Activated CD8-positive, alpha-beta T cell treated with anti-CD3 and anti-CD28 coated beads, Interleukin-2, amount 10 ng/mL, durations not matched to agents 7 days and 5 days (primary cell): ENCODE data around the gene PASK. TPM values are rescaled to one million over a fixed set of nuclear protein-coding genes. Genes with fewer than 3 reads are reported as not detected.
A peak's percentile ranks its signal among the peaks of the same experiment; 100 is the strongest.

Source experiments
- ATAC-seq: fragments of 150-1000 bp; cut with Tn5 transposase; one replicate; pipeline ENCODE4 v1.10.0; 2021; ENCODE audit warnings: moderate library complexity
- CTCF ChIA-PET: fragments of 350-600 bp; sonication (Branson Sonifier 250); formaldehyde crosslinking; loops from one replicate; lab custom pipeline; 2021; ENCODE audit warnings: antibody characterized with exemption; lab: Charles Lee
- POLR2A ChIA-PET: fragments of 350-600 bp; sonication (Branson Sonifier 250); formaldehyde crosslinking; loops from one replicate; lab custom pipeline; 2021; ENCODE audit warnings: antibody characterized with exemption; lab: Charles Lee
- DNase-seq: peaks from one replicate; pipeline ENCODE4 v3.0.0-alpha.2; 2020
- H3K27ac Mint-ChIP-seq: one replicate; pipeline ENCODE4 v1.8.0; 2021; ENCODE audit warnings: mild to moderate bottlenecking, mixed read lengths
- H3K27me3 Mint-ChIP-seq: one replicate; pipeline ENCODE4 v1.8.0; 2021; ENCODE audit warnings: low read depth, mixed read lengths
- H3K36me3 Mint-ChIP-seq: one replicate; pipeline ENCODE4 v1.8.0; 2021; ENCODE audit warnings: low read depth, mixed read lengths
- H3K4me1 Mint-ChIP-seq: one replicate; pipeline ENCODE4 v1.8.0; 2021; ENCODE audit warnings: low read depth, mixed read lengths
- H3K4me3 Mint-ChIP-seq: one replicate; pipeline ENCODE4 v1.8.0; 2021; ENCODE audit warnings: mild to moderate bottlenecking, mixed read lengths
- H3K9me3 Mint-ChIP-seq: one replicate; pipeline ENCODE4 v1.8.0; 2022; ENCODE audit warnings: mixed read lengths; ENCODE audit not compliant: insufficient read depth
- total RNA-seq, 2 experiments: library from RNA; stranded (reverse); gene quantifications; one replicate each; pipeline ENCODE4 v1.2.3, GENCODE V29; 2021

The PASK gene
- total RNA-seq, 2 experiments from 2014 or later: 46.7 to 52.4 TPM

DNA sequence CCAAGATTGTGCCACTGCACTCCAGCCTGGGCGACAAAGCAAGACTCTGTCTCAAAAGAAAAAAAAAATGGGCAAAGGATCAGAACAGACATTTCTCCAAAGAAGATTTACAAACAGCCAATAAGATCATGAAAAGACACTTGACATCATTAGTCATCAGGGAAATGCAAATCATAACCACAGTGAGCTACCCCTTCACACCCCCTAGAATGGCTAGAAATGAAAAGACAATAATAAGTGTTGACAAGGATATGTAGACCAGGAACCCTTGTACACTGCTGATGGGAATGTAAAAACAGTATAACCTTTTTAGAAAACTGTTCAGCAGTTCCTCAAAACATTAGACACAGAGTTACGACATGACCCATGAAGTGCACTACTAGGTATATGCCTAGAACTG lies 28.8 kb downstream of the PASK start:
- POLR2A ChIA-PET: no interaction called here
- H3K36me3 Mint-ChIP-seq: peaks cover 28% of the 10 kb centered on the region
- no peak overlapping the region for H3K27ac Mint-ChIP-seq
- ATAC-seq (no peak), DNase-seq (no peak)
- no peak overlapping the region for H3K4me3 Mint-ChIP-seq
- no peaks in the 10 kb centered on the region for H3K4me1 Mint-ChIP-seq
- no peaks in the 10 kb centered on the region for H3K27me3 Mint-ChIP-seq
- no peaks in the 10 kb centered on the region for H3K9me3 Mint-ChIP-seq
- CTCF ChIA-PET: no interaction called here

DNA sequence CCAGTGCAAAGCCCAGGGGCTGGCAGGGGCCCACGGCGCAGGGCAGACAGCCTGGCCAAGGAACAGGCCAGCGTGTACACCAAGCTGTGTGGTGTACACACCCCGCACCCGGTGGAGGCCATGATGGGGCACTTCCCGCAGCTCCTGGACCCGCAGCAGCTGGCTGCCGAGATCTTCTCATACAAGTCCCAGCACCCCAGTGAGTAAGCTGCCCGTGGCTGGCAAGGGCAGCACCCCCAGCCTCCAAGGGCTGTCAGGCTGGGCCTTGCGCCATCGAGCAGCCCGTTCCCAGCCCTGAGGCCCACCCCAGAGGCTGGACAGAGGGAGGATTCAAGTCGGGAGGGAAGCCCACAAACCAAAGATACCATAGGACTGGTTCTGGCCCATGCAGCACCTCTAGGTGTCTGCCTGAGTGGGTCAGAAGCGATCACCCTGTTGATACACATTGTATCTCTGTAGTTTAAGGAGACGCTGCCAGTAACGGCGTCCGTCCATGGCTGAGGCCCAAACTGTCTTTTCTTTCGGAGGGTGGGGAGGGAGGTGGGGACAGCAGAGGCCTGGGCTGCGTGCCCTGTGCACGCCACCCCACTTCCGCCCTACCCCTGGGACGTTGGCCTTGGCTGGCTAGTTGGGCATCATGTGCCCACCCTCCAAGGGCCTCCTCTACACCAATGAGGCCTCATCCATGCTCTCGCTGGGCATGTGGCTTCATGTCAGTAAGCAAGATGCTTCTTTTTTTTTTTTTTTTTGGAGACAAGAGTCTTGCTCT lies 30.4 kb downstream of the PASK start:
- Mint-ChIP-seq H3K9me3 (no peaks in the 10 kb centered on the region), H3K36me3 (peaks cover 38% of the 10 kb centered on the region), H3K27me3 (no peaks in the 10 kb centered on the region), H3K27ac (no peak overlapping the region), H3K4me3 (no peak overlapping the region), H3K4me1 (no peaks in the 10 kb centered on the region)
- ATAC-seq (no peak), DNase-seq (no peak)
- ChIA-PET POLR2A (no interaction called here), CTCF (no interaction called here)

DNA sequence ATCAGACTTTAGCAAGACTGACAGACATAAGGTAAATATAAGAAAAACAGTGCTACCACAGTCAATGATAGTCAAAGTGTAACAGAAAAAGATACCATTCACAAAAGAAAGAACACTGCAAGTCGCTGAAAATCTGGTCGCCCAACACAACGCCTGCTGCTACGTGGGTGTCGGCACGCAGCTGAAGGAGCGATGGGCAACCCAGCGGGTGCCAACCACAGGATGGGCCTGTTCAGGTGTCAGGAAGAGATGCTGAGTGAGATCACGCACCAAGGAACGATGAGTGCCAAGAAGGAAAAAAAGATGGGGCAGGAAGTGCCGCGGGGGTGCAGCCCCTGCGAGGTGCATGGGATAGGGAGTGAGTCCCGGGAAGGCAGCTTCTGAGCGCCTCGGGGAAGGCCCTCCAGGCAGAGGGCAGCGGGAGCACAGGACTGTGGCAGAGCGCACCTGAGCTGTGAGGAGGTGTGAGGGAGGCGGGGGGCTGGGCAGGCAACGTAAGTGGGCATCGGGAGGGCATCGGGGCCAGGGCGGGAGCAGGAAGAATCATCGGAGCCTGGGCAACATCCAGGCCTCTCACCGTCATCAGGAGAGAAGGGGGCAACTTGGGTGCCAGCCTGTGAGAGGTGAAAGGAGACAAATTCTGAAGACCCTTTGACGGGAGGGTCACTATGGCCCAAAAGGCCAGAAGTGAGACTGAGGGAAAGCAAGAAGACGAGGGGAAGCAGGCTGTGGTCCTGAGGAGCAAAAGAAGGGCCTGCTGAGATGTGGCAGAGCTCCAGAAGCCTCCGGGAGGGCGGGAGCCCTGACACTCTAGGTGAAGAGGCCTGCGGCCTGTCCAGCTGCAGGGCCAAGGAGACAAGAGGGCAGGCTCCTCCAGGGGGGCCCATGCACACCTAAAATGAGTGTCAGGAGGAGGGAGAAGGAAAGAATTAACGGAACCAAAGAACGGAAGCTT lies 32.4 kb downstream of the PASK start:
- DNase-seq (no peak), ATAC-seq (no peak)

GRCh38 chr2:241115361-241115760 lies 33.9 kb downstream of the PASK start:
- POLR2A ChIA-PET: no interaction called here
- no peak overlapping the region for H3K27ac Mint-ChIP-seq
- DNase-seq: no peak
- H3K9me3 Mint-ChIP-seq: no peaks in the 10 kb centered on the region
- peaks cover 25% of the 10 kb centered on the region for H3K36me3 Mint-ChIP-seq
- no peak for ATAC-seq
- CTCF ChIA-PET: no interaction called here
- H3K27me3 Mint-ChIP-seq: no peaks in the 10 kb centered on the region
- peaks cover 27% of the 10 kb centered on the region for H3K4me1 Mint-ChIP-seq
- no peak overlapping the region for H3K4me3 Mint-ChIP-seq

More for the DNA sequence above, 32.4 kb downstream of the PASK start:
- Mint-ChIP-seq H3K4me3 (no peak overlapping the region), H3K9me3 (no peaks in the 10 kb centered on the region), H3K4me1 (peaks cover 12% of the 10 kb centered on the region), H3K27me3 (no peaks in the 10 kb centered on the region), H3K27ac (no peak overlapping the region), H3K36me3 (peaks cover 34% of the 10 kb centered on the region)
- ChIA-PET CTCF (interaction anchor here (1.0 kb wide), 1 partner anchor 38 kb away, joined by 3 read pairs; no protein-coding TSS in a partner anchor), POLR2A (interaction anchor here (1.0 to 1.1 kb wide), 2 partner anchors 8 to 32 kb away, joined by 3 to 4 read pairs; partner anchors contain the start of gene PASK)

- ChIA-PET CTCF (interaction anchor here (0.6 kb wide), 1 partner anchor 36 kb away, joined by 3 read pairs; no protein-coding TSS in a partner anchor), POLR2A (no interaction called here)
- Mint-ChIP-seq H3K27me3 (no peaks in the 10 kb centered on the region), H3K36me3 (peaks cover 26% of the 10 kb centered on the region), H3K4me1 (peaks cover 32% of the 10 kb centered on the region), H3K9me3 (no peaks in the 10 kb centered on the region), H3K27ac (no peak overlapping the region), H3K4me3 (no peak overlapping the region)
- DNase-seq (no peak), ATAC-seq (no peak)
Observed at GRCh38 chr2:241114836-241115235, 34.4 kb downstream of the PASK start.

- H3K36me3 Mint-ChIP-seq: peaks cover 35% of the 10 kb centered on the region
- peak overlapping the region; percentile 70 for H3K27ac Mint-ChIP-seq
- peak; percentile 46 for DNase-seq
- peak; percentile 16 for ATAC-seq
- ChIA-PET POLR2A (interaction anchor here (1.5 to 5.1 kb wide), 2 partner anchors 10 to 37 kb away, joined by 7 to 37 read pairs; partner anchors contain the start of genes MTERF4, PASK and PPP1R7), CTCF (interaction anchor here (0.7 to 1.9 kb wide), 4 partner anchors 11 to 103 kb away, joined by 3 to 10 read pairs (median 4); no protein-coding TSS in a partner anchor)
- no peaks in the 10 kb centered on the region for H3K27me3 Mint-ChIP-seq
- H3K4me1 Mint-ChIP-seq: peaks cover 51% of the 10 kb centered on the region
- no peaks in the 10 kb centered on the region for H3K9me3 Mint-ChIP-seq
- H3K4me3 Mint-ChIP-seq: peak overlapping the region; percentile 52
Observed at GRCh38 chr2:241112592-241112991, 36.7 kb downstream of the PASK start.

DNA sequence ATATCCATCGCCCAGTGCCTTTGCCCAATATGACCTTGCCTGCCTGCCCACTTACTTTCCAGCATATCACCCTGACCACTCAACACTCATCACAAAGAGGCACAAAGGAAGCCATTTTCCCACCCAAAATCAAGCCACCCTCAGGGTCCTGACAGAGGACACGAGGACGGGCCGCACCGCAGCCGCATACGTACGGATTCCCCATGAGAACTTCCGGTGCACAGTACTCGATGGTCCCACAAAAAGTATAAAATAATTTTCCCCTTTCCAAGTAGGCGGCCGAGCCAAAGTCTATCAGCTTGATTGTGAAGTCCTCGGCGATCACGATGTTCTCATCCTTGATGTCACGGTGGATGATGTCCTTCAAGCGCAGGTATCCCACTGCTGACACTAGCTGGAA lies 37.2 kb downstream of the PASK start:
- H3K36me3 Mint-ChIP-seq: peaks cover 38% of the 10 kb centered on the region
- no peak for DNase-seq
- H3K4me3 Mint-ChIP-seq: peak overlapping the region; percentile 52

GRCh38 chr2:241111440-241111805 lies 37.8 kb downstream of the PASK start:
- peak overlapping the region; percentile 70 for H3K27ac Mint-ChIP-seq
- CTCF ChIA-PET: interaction anchor here (1.4 to 1.9 kb wide), 2 partner anchors 33 to 34 kb away, joined by 5 to 10 read pairs; no protein-coding TSS in a partner anchor
- H3K4me3 Mint-ChIP-seq: peak overlapping the region; percentile 73
- H3K36me3 Mint-ChIP-seq: peaks cover 40% of the 10 kb centered on the region
- no peaks in the 10 kb centered on the region for H3K9me3 Mint-ChIP-seq
- DNase-seq: no peak
- H3K27me3 Mint-ChIP-seq: no peaks in the 10 kb centered on the region
- ATAC-seq: peak; percentile 25
- POLR2A ChIA-PET: interaction anchor here (1.7 to 5.1 kb wide), 3 partner anchors 9 to 38 kb away, joined by 8 to 37 read pairs (median 11); partner anchors contain the start of genes MTERF4, PASK and PPP1R7
- H3K4me1 Mint-ChIP-seq: peaks cover 51% of the 10 kb centered on the region

More for the DNA sequence above, 37.2 kb downstream of the PASK start:
- H3K4me1 Mint-ChIP-seq: peaks cover 51% of the 10 kb centered on the region
- no peaks in the 10 kb centered on the region for H3K9me3 Mint-ChIP-seq
- no peaks in the 10 kb centered on the region for H3K27me3 Mint-ChIP-seq
- CTCF ChIA-PET: interaction anchor here (1.4 to 1.9 kb wide), 2 partner anchors 34 to 35 kb away, joined by 5 to 10 read pairs; no protein-coding TSS in a partner anchor
- H3K27ac Mint-ChIP-seq: peak overlapping the region; percentile 70
- ATAC-seq: no peak
- POLR2A ChIA-PET: interaction anchor here (1.5 to 5.1 kb wide), 3 partner anchors 10 to 37 kb away, joined by 7 to 37 read pairs (median 11); partner anchors contain the start of genes MTERF4, PASK and PPP1R7

DNA sequence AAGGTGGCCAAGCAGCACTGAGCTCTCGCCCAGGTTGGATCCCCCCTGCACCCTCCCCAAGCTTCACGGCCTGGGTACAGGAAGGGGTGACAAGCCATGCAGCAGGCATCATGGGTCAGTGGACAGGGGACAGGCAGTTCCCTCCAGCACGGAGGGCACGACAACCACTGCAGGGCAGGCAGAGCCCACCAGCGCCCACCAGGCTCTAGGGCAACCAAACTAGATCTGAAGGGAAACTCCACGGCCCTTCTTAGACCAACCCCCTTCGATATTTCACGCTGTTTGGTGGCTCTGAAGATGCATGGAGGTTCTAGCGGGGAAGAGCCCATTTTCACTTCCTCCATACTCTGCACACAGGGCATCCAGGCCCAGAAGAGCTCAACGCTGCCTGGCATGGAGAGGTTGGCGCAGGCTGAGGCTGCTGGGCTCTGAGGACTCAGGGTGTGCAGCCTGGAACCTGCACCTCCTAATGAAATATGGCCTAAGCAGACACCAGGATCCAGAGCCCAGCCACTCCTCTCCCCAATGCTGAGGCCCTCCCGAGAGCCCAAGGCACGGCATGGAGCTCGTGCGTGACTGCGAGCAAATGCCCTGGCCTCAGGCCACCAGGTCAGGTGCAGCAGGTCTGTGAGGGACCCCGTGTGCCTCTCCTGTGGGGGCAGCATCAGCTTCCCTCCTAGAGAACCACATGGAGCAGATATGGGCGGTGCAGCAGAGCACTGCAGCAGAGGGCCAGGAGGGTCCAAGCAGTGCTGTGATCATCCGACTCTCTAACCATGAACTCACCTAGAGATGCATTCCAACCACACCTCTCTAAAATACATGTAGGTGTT lies 38.4 kb downstream of the PASK start:
- peaks cover 51% of the 10 kb centered on the region for H3K4me1 Mint-ChIP-seq
- H3K27ac Mint-ChIP-seq: peak overlapping the region; percentile 70
- no peaks in the 10 kb centered on the region for H3K27me3 Mint-ChIP-seq
- peak; percentile 38 for ATAC-seq
- no peaks in the 10 kb centered on the region for H3K9me3 Mint-ChIP-seq
- peaks cover 41% of the 10 kb centered on the region for H3K36me3 Mint-ChIP-seq
- peak overlapping the region; percentile 73 for H3K4me3 Mint-ChIP-seq
- no peak for DNase-seq
- ChIA-PET POLR2A (interaction anchor here (0.6 to 5.1 kb wide), 9 partner anchors 8 to 204 kb away, joined by 3 to 37 read pairs (median 5); partner anchors contain the start of genes HDLBP, MTERF4, PASK and PPP1R7), CTCF (interaction anchor here (1.0 kb wide), 1 partner anchor 33 kb away, joined by 3 read pairs; no protein-coding TSS in a partner anchor)

DNA sequence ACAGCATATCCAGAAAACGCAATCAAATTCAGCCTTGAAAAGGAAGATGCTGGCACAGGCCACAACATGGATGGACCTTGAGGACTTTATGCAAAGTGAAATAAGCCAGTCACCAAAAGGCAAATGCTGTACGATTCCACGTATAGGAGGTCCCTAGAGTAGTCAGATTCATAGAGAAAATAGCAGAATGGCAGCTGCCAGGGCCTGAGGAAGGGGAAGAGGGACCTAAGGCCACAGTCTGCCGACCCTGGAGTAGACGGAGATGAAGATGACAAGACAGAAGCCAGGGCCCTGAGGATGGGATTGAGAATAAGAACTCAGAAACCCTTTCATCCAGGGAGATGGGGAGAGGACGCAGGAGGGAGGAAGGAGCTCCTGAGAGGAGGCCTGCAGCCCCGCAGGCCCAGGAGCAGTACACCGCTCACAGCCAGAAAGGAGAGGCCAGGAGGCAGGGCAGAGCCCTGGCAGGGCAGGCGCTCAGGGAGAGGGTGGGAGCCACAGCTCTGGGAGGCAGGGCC lies 39.1 kb downstream of the PASK start:
- no peak for DNase-seq
- CTCF ChIA-PET: interaction anchor here (1.0 to 1.2 kb wide), 2 partner anchors 32 to 39 kb away, joined by 3 read pairs; partner anchors contain the start of gene PASK
- H3K36me3 Mint-ChIP-seq: peaks cover 40% of the 10 kb centered on the region
- H3K27me3 Mint-ChIP-seq: no peaks in the 10 kb centered on the region
- ATAC-seq: peak; percentile 5
- no peaks in the 10 kb centered on the region for H3K9me3 Mint-ChIP-seq
- POLR2A ChIA-PET: interaction anchor here (0.6 to 5.1 kb wide), 8 partner anchors 8 to 205 kb away, joined by 3 to 37 read pairs (median 6); partner anchors contain the start of genes HDLBP, MTERF4, PASK and PPP1R7
- H3K27ac Mint-ChIP-seq: peak overlapping the region; percentile 97
- H3K4me1 Mint-ChIP-seq: peaks cover 52% of the 10 kb centered on the region
- peak overlapping the region; percentile 73 for H3K4me3 Mint-ChIP-seq
